Ramos (cell line): ENCODE results near the gene PADI6.

Experiments
- in situ Hi-C: fragments of 300-500 bp; cut with MboI; formaldehyde crosslinking; loops from one replicate; pipeline ENCODE4 v1.14.3; 2022; ENCODE audit warnings: low sequenced_read_pairs; ENCODE audit not compliant: unreplicated experiment

PADI6 gene

GRCh38 chr1:17355898-17356297, 16.1 kb upstream of the PADI6 start:
- in situ Hi-C loops, result no loop called here

GRCh38 chr1:17356387-17357026, 15.5 kb upstream of the PADI6 start:
- in situ Hi-C loops, result no loop called here

- in situ Hi-C loops, result no loop called here
Measured at GRCh38 chr1:17358557-17358956, 13.4 kb upstream of the PADI6 start.

- in situ Hi-C loops, result no loop called here
Measured at GRCh38 chr1:17359031-17359430, 13.0 kb upstream of the PADI6 start.

- in situ Hi-C loops, result no loop called here
Measured at GRCh38 chr1:17359808-17360207, 12.2 kb upstream of the PADI6 start.

- in situ Hi-C loops, result no loop called here
Measured at GRCh38 chr1:17360272-17360956, 11.6 kb upstream of the PADI6 start.

GRCh38 chr1:17361687-17362086, 10.3 kb upstream of the PADI6 start:
- in situ Hi-C loops, result no loop called here

GRCh38 chr1:17363351-17363750, 8.6 kb upstream of the PADI6 start:
- in situ Hi-C loops, result no loop called here

GRCh38 chr1:17363771-17364170, 8.2 kb upstream of the PADI6 start:
- in situ Hi-C loops, result no loop called here

- in situ Hi-C loops, result no loop called here
Measured at GRCh38 chr1:17365293-17365692, 6.7 kb upstream of the PADI6 start.

- in situ Hi-C loops, result no loop called here
Measured at GRCh38 chr1:17369466-17369865, 2.5 kb upstream of the PADI6 start.

GRCh38 chr1:17370618-17371017, 1.4 kb upstream of the PADI6 start:
- in situ Hi-C loops, result no loop called here

GRCh38 chr1:17372955-17373354, 959 bp downstream of the PADI6 start:
- in situ Hi-C loops, result no loop called here

- in situ Hi-C loops, result no loop called here
Measured at GRCh38 chr1:17375651-17376050, 3.7 kb downstream of the PADI6 start.

- in situ Hi-C loops, result no loop called here
Measured at GRCh38 chr1:17377325-17377953, 5.4 kb downstream of the PADI6 start.

- in situ Hi-C loops, result no loop called here
Measured at GRCh38 chr1:17381161-17381560, 9.2 kb downstream of the PADI6 start.

GRCh38 chr1:17392199-17392740, 20.3 kb downstream of the PADI6 start:
- in situ Hi-C loops, result no loop called here

- in situ Hi-C loops, result no loop called here
Measured at GRCh38 chr1:17393230-17393629, 21.2 kb downstream of the PADI6 start.

- in situ Hi-C loops, result no loop called here
Measured at GRCh38 chr1:17397910-17398695, 26.1 kb downstream of the PADI6 start.

- in situ Hi-C loops, result no loop called here
Measured at GRCh38 chr1:17400725-17401341, 28.8 kb downstream of the PADI6 start.
